Stimulated activated naive CD8-positive, alpha-beta T cell treated with anti-CD3 and anti-CD28 coated beads, Interleukin-15, Interleukin-2, amounts not matched to agents 100 ng/mL and 50 ng/mL, for 24 hours (primary cell): ENCODE results near the gene GAL3ST2.

Experiments used
- H3K27ac Mint-ChIP-seq: one replicate; pipeline ENCODE4 v1.8.0; 2021; ENCODE audit warnings: mild to moderate bottlenecking, mixed read lengths
- H3K27me3 Mint-ChIP-seq: one replicate; pipeline ENCODE4 v1.8.0; 2021; ENCODE audit warnings: mixed read lengths
- H3K36me3 Mint-ChIP-seq: one replicate; pipeline ENCODE4 v1.8.0; 2021; ENCODE audit warnings: low read depth, mixed read lengths
- H3K4me1 Mint-ChIP-seq: one replicate; pipeline ENCODE4 v1.8.0; 2021; ENCODE audit warnings: low read depth, mixed read lengths
- H3K4me3 Mint-ChIP-seq: one replicate; pipeline ENCODE4 v1.8.0; 2021; ENCODE audit warnings: mild to moderate bottlenecking, mixed read lengths
- H3K9me3 Mint-ChIP-seq: one replicate; pipeline ENCODE4 v1.8.0; 2021; ENCODE audit warnings: mixed read lengths

GAL3ST2 gene

GRCh38 chr2:241842067-241842415 is 65.4 kb downstream of the GAL3ST2 start:
- Mint-ChIP-seq H3K4me3 (no peak overlapping the region), H3K9me3 (no peaks in the 10 kb centered on the region), H3K4me1 (peaks cover 48% of the 10 kb centered on the region), H3K27me3 (peaks cover 18% of the 10 kb centered on the region), H3K36me3 (peaks cover 9% of the 10 kb centered on the region), H3K27ac (no peak overlapping the region)

- Mint-ChIP-seq H3K27ac (peak overlapping the region; percentile 87), H3K36me3 (peaks cover 9% of the 10 kb centered on the region), H3K27me3 (peaks cover 11% of the 10 kb centered on the region), H3K4me1 (peaks cover 48% of the 10 kb centered on the region), H3K4me3 (peak overlapping the region; percentile 76), H3K9me3 (no peaks in the 10 kb centered on the region)
Measured at GRCh38 chr2:241842620-241843211, 66.1 kb downstream of the GAL3ST2 start.

- H3K4me1 Mint-ChIP-seq: peaks cover 46% of the 10 kb centered on the region
- H3K36me3 Mint-ChIP-seq: peaks cover 9% of the 10 kb centered on the region
- H3K27me3 Mint-ChIP-seq: peaks cover 4% of the 10 kb centered on the region
- H3K4me3 Mint-ChIP-seq: peak overlapping the region; percentile 76
- no peaks in the 10 kb centered on the region for H3K9me3 Mint-ChIP-seq
- peak overlapping the region; percentile 87 for H3K27ac Mint-ChIP-seq
Measured at GRCh38 chr2:241843321-241844065, 66.9 kb downstream of the GAL3ST2 start.

GRCh38 chr2:241844066-241844728 is 67.6 kb downstream of the GAL3ST2 start:
- H3K4me1 Mint-ChIP-seq: peaks cover 42% of the 10 kb centered on the region
- no peaks in the 10 kb centered on the region for H3K27me3 Mint-ChIP-seq
- H3K36me3 Mint-ChIP-seq: peaks cover 12% of the 10 kb centered on the region
- H3K4me3 Mint-ChIP-seq: peak overlapping the region; percentile 74
- peak overlapping the region; percentile 93 for H3K27ac Mint-ChIP-seq
- H3K9me3 Mint-ChIP-seq: no peaks in the 10 kb centered on the region

GRCh38 chr2:241844831-241845578 is 68.4 kb downstream of the GAL3ST2 start:
- Mint-ChIP-seq H3K9me3 (no peaks in the 10 kb centered on the region), H3K27me3 (no peaks in the 10 kb centered on the region), H3K4me1 (peaks cover 42% of the 10 kb centered on the region), H3K27ac (peak overlapping the region; percentile 93), H3K36me3 (peaks cover 12% of the 10 kb centered on the region), H3K4me3 (peak overlapping the region; percentile 74)

- Mint-ChIP-seq H3K27me3 (no peaks in the 10 kb centered on the region), H3K9me3 (no peaks in the 10 kb centered on the region), H3K27ac (peak overlapping the region; percentile 93), H3K4me1 (peaks cover 42% of the 10 kb centered on the region), H3K4me3 (peak overlapping the region; percentile 49), H3K36me3 (peaks cover 15% of the 10 kb centered on the region)
Measured at GRCh38 chr2:241846406-241846805, 69.8 kb downstream of the GAL3ST2 start.

- Mint-ChIP-seq H3K4me1 (peaks cover 26% of the 10 kb centered on the region), H3K27ac (no peak overlapping the region), H3K4me3 (no peak overlapping the region), H3K36me3 (peaks cover 17% of the 10 kb centered on the region), H3K9me3 (no peaks in the 10 kb centered on the region), H3K27me3 (no peaks in the 10 kb centered on the region)
Measured at GRCh38 chr2:241848761-241849615, 72.4 kb downstream of the GAL3ST2 start.

- Mint-ChIP-seq H3K36me3 (peaks cover 17% of the 10 kb centered on the region), H3K4me3 (no peak overlapping the region), H3K4me1 (peaks cover 19% of the 10 kb centered on the region), H3K27ac (no peak overlapping the region), H3K9me3 (no peaks in the 10 kb centered on the region), H3K27me3 (no peaks in the 10 kb centered on the region)
Measured at GRCh38 chr2:241849616-241850543, 73.3 kb downstream of the GAL3ST2 start.

GRCh38 chr2:241850544-241851324 is 74.1 kb downstream of the GAL3ST2 start:
- Mint-ChIP-seq H3K9me3 (no peaks in the 10 kb centered on the region), H3K36me3 (peaks cover 17% of the 10 kb centered on the region), H3K4me1 (peaks cover 13% of the 10 kb centered on the region), H3K27me3 (no peaks in the 10 kb centered on the region), H3K27ac (no peak overlapping the region), H3K4me3 (no peak overlapping the region)

- H3K27ac Mint-ChIP-seq: no peak overlapping the region
Measured at GRCh38 chr2:241851325-241852115, 74.9 kb downstream of the GAL3ST2 start.

GRCh38 chr2:241852116-241852980 is 75.7 kb downstream of the GAL3ST2 start:
- H3K4me1 Mint-ChIP-seq: peaks cover 13% of the 10 kb centered on the region
- no peaks in the 10 kb centered on the region for H3K27me3 Mint-ChIP-seq
- no peak overlapping the region for H3K27ac Mint-ChIP-seq
- H3K4me3 Mint-ChIP-seq: no peak overlapping the region
- no peaks in the 10 kb centered on the region for H3K9me3 Mint-ChIP-seq
- peaks cover 17% of the 10 kb centered on the region for H3K36me3 Mint-ChIP-seq

More at GRCh38 chr2:241851325-241852115, 74.9 kb downstream of the GAL3ST2 start:
- peaks cover 10% of the 10 kb centered on the region for H3K4me1 Mint-ChIP-seq
- no peaks in the 10 kb centered on the region for H3K27me3 Mint-ChIP-seq
- peaks cover 14% of the 10 kb centered on the region for H3K36me3 Mint-ChIP-seq
- no peak overlapping the region for H3K4me3 Mint-ChIP-seq
- H3K9me3 Mint-ChIP-seq: no peaks in the 10 kb centered on the region
